Urinary bladder (tissue), 4 donors: ENCODE data around the gene TBC1D21. TPM values are rescaled to one million over a fixed set of nuclear protein-coding genes. Genes with fewer than 3 reads are reported as not detected.

Source experiments
- DNase-seq: peaks from one replicate; pipeline ENCODE4 v3.0.0-alpha.2; 2015; ENCODE audit errors: extremely low spot score
- H3K27ac ChIP-seq: one replicate; pipeline ENCODE4 v1.5.1; 2013; ENCODE audit warnings: low read depth, mild to moderate bottlenecking, moderate library complexity
- H3K36me3 ChIP-seq: one replicate; pipeline ENCODE4 v1.6.1; 2013; ENCODE audit warnings: mild to moderate bottlenecking, moderate library complexity; ENCODE audit not compliant: insufficient read depth
- H3K4me1 ChIP-seq: one replicate; pipeline ENCODE4 v1.6.1; 2013; ENCODE audit warnings: mild to moderate bottlenecking, moderate library complexity; ENCODE audit not compliant: insufficient read depth
- H3K4me3 ChIP-seq: one replicate; pipeline ENCODE4 v1.5.1; 2013; ENCODE audit warnings: low read depth, low read length
- WGBS: extraction: QIAGEN DNeasy Blood & Tissue Kit; methylation state at CpG from one replicate; pipeline ENCODE4 v1.1.7; 2013; 5-methylcytosine and 5-hydroxymethylcytosine counted together
- polyA plus RNA-seq: library from polyadenylated mRNA; stranded (reverse); fragments of 200-250 nt; gene quantifications from one replicate; pipeline ENCODE4 v1.2.3, GENCODE V29; 2013
- total RNA-seq: library from RNA; depleted of rRNA; stranded (reverse); fragments of >200 nt; gene quantifications from one replicate; pipeline ENCODE4 v1.2.3, GENCODE V29; 2014
- donor health status: healthy with polysubstance abuse.
- donor health status: healthy.

Gene TBC1D21
- total and polyA plus RNA-seq, 2 donors: not detected

GRCh38 chr15:73918784-73919183, 45.4 kb downstream of the TBC1D21 start:
- Histone ChIP-seq H3K36me3 (no peaks in the 10 kb centered on the region), H3K4me1 (peaks cover 3% of the 10 kb centered on the region), H3K4me3 (no peak overlapping the region), H3K27ac (no peak overlapping the region)
- DNase-seq: no peak
- WGBS: 94% methylated on average over 3 of the region's 3 CpGs

GRCh38 chr15:73919706-73920105, 46.3 kb downstream of the TBC1D21 start:
- no peak overlapping the region for H3K27ac ChIP-seq
- no peak for DNase-seq
- WGBS: 92% methylated on average over 6 of the region's 6 CpGs
- H3K4me1 ChIP-seq: peaks cover 3% of the 10 kb centered on the region
- H3K36me3 ChIP-seq: no peaks in the 10 kb centered on the region
- H3K4me3 ChIP-seq: no peak overlapping the region

- 52% methylated on average over 4 of the region's 4 CpGs for WGBS
- peaks cover 3% of the 10 kb centered on the region for H3K4me1 ChIP-seq
- H3K27ac ChIP-seq: no peak overlapping the region
- no peak overlapping the region for H3K4me3 ChIP-seq
- H3K36me3 ChIP-seq: no peaks in the 10 kb centered on the region
- DNase-seq: no peak
Observed at GRCh38 chr15:73921254-73921925, 48.0 kb downstream of the TBC1D21 start.

- DNase-seq: peak; percentile 59
- Histone ChIP-seq H3K4me3 (no peak overlapping the region), H3K36me3 (no peaks in the 10 kb centered on the region), H3K4me1 (peaks cover 3% of the 10 kb centered on the region), H3K27ac (no peak overlapping the region)
- WGBS: 22% methylated on average over 19 of the region's 19 CpGs
Observed at GRCh38 chr15:73922186-73923151, 49.1 kb downstream of the TBC1D21 start.

GRCh38 chr15:73923156-73923487, 49.8 kb downstream of the TBC1D21 start:
- Histone ChIP-seq H3K4me3 (no peak overlapping the region), H3K36me3 (no peaks in the 10 kb centered on the region), H3K27ac (no peak overlapping the region), H3K4me1 (peaks cover 3% of the 10 kb centered on the region)
- no peak for DNase-seq
- 31% methylated on average over 7 of the region's 7 CpGs for WGBS

- peaks cover 3% of the 10 kb centered on the region for H3K4me1 ChIP-seq
- no peaks in the 10 kb centered on the region for H3K36me3 ChIP-seq
- H3K27ac ChIP-seq: peak overlapping the region; percentile 46
- no peak overlapping the region for H3K4me3 ChIP-seq
- 44% methylated on average over 6 of the region's 6 CpGs for WGBS
- no peak for DNase-seq
Observed at GRCh38 chr15:73923488-73924164, 50.3 kb downstream of the TBC1D21 start.

GRCh38 chr15:73924171-73924921, 51.0 kb downstream of the TBC1D21 start:
- peak overlapping the region; percentile 46 for H3K27ac ChIP-seq
- 12% methylated on average over 12 of the region's 12 CpGs for WGBS
- no peaks in the 10 kb centered on the region for H3K36me3 ChIP-seq
- peaks cover 3% of the 10 kb centered on the region for H3K4me1 ChIP-seq
- DNase-seq: no peak
- no peak overlapping the region for H3K4me3 ChIP-seq

GRCh38 chr15:73925848-73926218, 52.5 kb downstream of the TBC1D21 start:
- Histone ChIP-seq H3K27ac (no peak overlapping the region), H3K36me3 (no peaks in the 10 kb centered on the region), H3K4me1 (peaks cover 3% of the 10 kb centered on the region), H3K4me3 (no peak overlapping the region)
- DNase-seq: no peak
- 48% methylated on average over 8 of the region's 8 CpGs for WGBS

GRCh38 chr15:73926219-73927002, 53.0 kb downstream of the TBC1D21 start, which contains the start of gene LOXL1:
Gene LOXL1, plus strand, starts transcription at chr15:73926462. Its CDS starts 322 bp downstream, at chr15:73926784.
- peak within 1 kb of the TSS; percentile 46 for H3K4me3 ChIP-seq
- peaks cover 3% of the 10 kb centered on the region for H3K4me1 ChIP-seq
- DNase-seq: no peak
- H3K27ac ChIP-seq: peak within 1 kb of the TSS; percentile 66
- 4% methylated on average over 47 of the region's 47 CpGs for WGBS
- H3K36me3 ChIP-seq: no peaks in the 10 kb centered on the region

GRCh38 chr15:73927003-73927475, 53.7 kb downstream of the TBC1D21 start:
- Histone ChIP-seq H3K4me3 (peak overlapping the region; percentile 46), H3K4me1 (peaks cover 3% of the 10 kb centered on the region), H3K27ac (peak overlapping the region; percentile 66), H3K36me3 (no peaks in the 10 kb centered on the region)
- DNase-seq: no peak
- WGBS: under 1% methylated on average over 65 of the region's 65 CpGs

- H3K4me3 ChIP-seq: peak overlapping the region; percentile 46
- no peak for DNase-seq
- no peaks in the 10 kb centered on the region for H3K36me3 ChIP-seq
- H3K27ac ChIP-seq: peak overlapping the region; percentile 66
- peaks cover 3% of the 10 kb centered on the region for H3K4me1 ChIP-seq
- 1% methylated on average over 78 of the region's 78 CpGs for WGBS
Observed at GRCh38 chr15:73927476-73928240, 54.3 kb downstream of the TBC1D21 start.

GRCh38 chr15:73928241-73928579, 54.8 kb downstream of the TBC1D21 start:
- peak overlapping the region; percentile 46 for H3K4me3 ChIP-seq
- H3K4me1 ChIP-seq: peaks cover 3% of the 10 kb centered on the region
- H3K36me3 ChIP-seq: no peaks in the 10 kb centered on the region
- WGBS: 47% methylated on average over 3 of the region's 3 CpGs
- no peak for DNase-seq
- H3K27ac ChIP-seq: no peak overlapping the region
